Esophagus squamous epithelium (tissue), 5 donors: ENCODE data around the gene GLP2R. TPM values are rescaled to one million over a fixed set of nuclear protein-coding genes. Genes with fewer than 3 reads are reported as not detected.

ENCODE experiments used
- DNase-seq: peaks from one replicate; lab custom pipeline; 2025; lab: John Stamatoyannopoulos, UW
- H3K27ac ChIP-seq, 4 donors: fragments of 200-600 bp; sonication (generic); one replicate each; pipeline ENCODE4 v1.5.1; 2016 to 2019; ENCODE audit warnings: mild to moderate bottlenecking in 1 of 4
- H3K27me3 ChIP-seq, 4 donors: fragments of 200-600 bp; sonication (generic); 1 replicate in 3 of 4; 2 replicates in 1 of 4; pipeline versions ENCODE4 v1.5.1 to v1.6.0; 2017 to 2021; ENCODE audit warnings: antibody characterized with exemption in 1 of 4
- H3K36me3 ChIP-seq, 3 donors: fragments of 200-600 bp; sonication (generic); one replicate each; pipeline ENCODE4 v1.5.1; 2016 to 2019
- H3K4me1 ChIP-seq, 3 donors: fragments of 200-600 bp; sonication (generic); one replicate each; pipeline ENCODE4 v1.5.1; 2017 to 2019
- H3K4me3 ChIP-seq, 4 donors: fragments of 200-600 bp; sonication (generic); 1 replicate in 3 of 4; 2 replicates in 1 of 4; pipeline ENCODE4 v1.5.1; 2016 to 2019; ENCODE audit warnings: mild to moderate bottlenecking in 2 of 4, moderate library complexity in 1 of 4
- H3K9me3 ChIP-seq, 3 donors: fragments of 200-600 bp; sonication (generic); one replicate each; pipeline ENCODE4 v1.5.1; 2016 to 2019
- CTCF ChIP-seq, 6 experiments: fragments of 450-650 bp in 4 of 6; fragments of 200-600 bp in 2 of 6; sonication (generic) in 2 of 6; IDR thresholded peaks; one replicate each; pipeline ENCODE4 v1.5.1; 2016 to 2019; ENCODE audit warnings: antibody characterized with exemption in 6 of 6, mild to moderate bottlenecking in 4 of 6, moderate library complexity in 4 of 6
- POLR2A ChIP-seq, 4 donors: fragments of 450-650 bp; IDR thresholded peaks; one replicate each; pipeline ENCODE4 v1.6.1; 2017; ENCODE audit warnings: antibody characterized with exemption in 4 of 4, mild to moderate bottlenecking in 4 of 4, moderate library complexity in 3 of 4
- WGBS, 2 donors: methylation state at CpG; one replicate each; pipeline ENCODE4 v1.1.5; 2018; 5-methylcytosine and 5-hydroxymethylcytosine counted together
- intact Hi-C: fragments of 100-400 bp; cut with DNase I; formaldehyde crosslinking; loops from one replicate; pipeline ENCODE4 v1.15.0; 2022
- total RNA-seq, 4 donors: library from RNA; depleted of rRNA; stranded (reverse); fragments of >200 nt; gene quantifications; one replicate each; pipeline ENCODE4 v1.1.0, GENCODE V29; 2016
- donor health status: DM: yes; HTN: yes; CAD: no.

Gene GLP2R
- total RNA-seq, 4 donors from 2014 or later: 0.21 to 0.95 (median 0.31) TPM; not detected in 1

- Histone ChIP-seq H3K4me1 (no peaks in the 10 kb centered on the region), H3K9me3 (no peaks in the 10 kb centered on the region), H3K36me3 (no peaks in the 10 kb centered on the region), H3K4me3 (no peak overlapping the region), H3K27ac (no peak overlapping the region), H3K27me3 (no peaks in the 10 kb centered on the region)
- 41 to 67% methylated on average over 3 of the region's 3 CpGs for WGBS, 2 donors
- intact Hi-C loops: no loop called here
- TF ChIP-seq CTCF (IDR thresholded peaks at IDR 0.05) (no peak), POLR2A (IDR thresholded peaks at IDR 0.05) (no peak)
- no peak for DNase-seq
Observed at GRCh38 chr17:9893411-9894012, 67.8 kb downstream of the GLP2R start.

DNA sequence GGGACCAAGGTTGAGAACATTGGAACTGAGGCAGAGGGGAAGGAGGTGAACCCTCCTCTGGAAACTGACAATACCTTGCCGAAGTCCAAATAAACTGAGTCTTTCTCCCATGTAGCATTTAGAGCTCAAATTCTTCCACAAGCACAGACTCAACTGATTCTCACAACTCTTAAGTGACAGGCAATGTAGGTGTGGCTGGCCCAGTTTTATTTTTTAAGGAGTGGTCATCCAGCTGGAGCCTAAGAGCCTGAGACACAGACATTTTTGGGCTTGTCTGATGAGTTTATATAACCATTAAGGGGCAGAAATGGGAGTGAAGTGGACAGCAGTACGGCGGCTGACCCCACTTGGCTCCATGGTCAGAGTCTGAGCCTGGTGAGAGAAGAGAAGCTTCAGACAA is 68.5 kb downstream of the GLP2R start:
- intact Hi-C loops: no loop called here
- Histone ChIP-seq H3K4me1 (peaks cover 0 to under 1% (median under 1%) of the 10 kb centered on the region in 3 donors), H3K4me3 (no peak overlapping the region), H3K36me3 (no peaks in the 10 kb centered on the region), H3K9me3 (no peaks in the 10 kb centered on the region), H3K27ac (no peak overlapping the region), H3K27me3 (no peaks in the 10 kb centered on the region)
- TF ChIP-seq CTCF (IDR thresholded peaks at IDR 0.05) (no peak), POLR2A (IDR thresholded peaks at IDR 0.05) (no peak)
- DNase-seq: no peak
- 84 to 90% methylated on average over 3 of the region's 3 CpGs for WGBS, 2 donors

DNA sequence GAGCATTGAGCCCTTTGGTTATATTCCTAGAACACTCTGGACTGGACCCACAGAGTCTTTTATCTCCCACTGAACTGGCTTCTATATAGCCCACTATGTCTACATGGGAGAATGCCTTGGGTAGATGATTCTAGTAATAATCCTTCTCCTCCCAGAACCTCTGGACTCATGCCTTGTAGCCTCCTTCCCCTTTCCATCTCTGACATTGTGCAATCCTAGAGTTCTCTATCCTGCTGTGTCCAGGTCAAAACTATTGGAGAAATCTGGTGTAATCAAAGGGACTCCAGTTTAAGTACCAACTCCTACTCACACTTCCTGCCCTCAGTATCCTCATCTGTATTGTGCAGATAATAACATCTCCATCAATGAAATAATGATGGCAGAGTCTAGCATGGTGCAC is 70.2 kb downstream of the GLP2R start:
- Histone ChIP-seq H3K9me3 (no peaks in the 10 kb centered on the region), H3K4me3 (no peak overlapping the region), H3K4me1 (peaks cover 0 to 11% (median 11%) of the 10 kb centered on the region in 3 donors), H3K27me3 (no peaks in the 10 kb centered on the region), H3K36me3 (no peaks in the 10 kb centered on the region), H3K27ac (no peak overlapping the region)
- intact Hi-C loops: no loop called here
- TF ChIP-seq POLR2A (IDR thresholded peaks at IDR 0.05) (no peak), CTCF (IDR thresholded peaks at IDR 0.05) (no peak)
- no peak for DNase-seq

- TF ChIP-seq CTCF (IDR thresholded peaks at IDR 0.05) (no peak), POLR2A (IDR thresholded peaks at IDR 0.05) (no peak)
- 73 to 75% methylated on average over 8 to 9 of the region's 13 CpGs for WGBS, 2 donors
- H3K4me1 ChIP-seq: peaks cover 0 to 15% (median 11%) of the 10 kb centered on the region in 3 donors
Observed at GRCh38 chr17:9897372-9897968, 71.7 kb downstream of the GLP2R start.

DNA sequence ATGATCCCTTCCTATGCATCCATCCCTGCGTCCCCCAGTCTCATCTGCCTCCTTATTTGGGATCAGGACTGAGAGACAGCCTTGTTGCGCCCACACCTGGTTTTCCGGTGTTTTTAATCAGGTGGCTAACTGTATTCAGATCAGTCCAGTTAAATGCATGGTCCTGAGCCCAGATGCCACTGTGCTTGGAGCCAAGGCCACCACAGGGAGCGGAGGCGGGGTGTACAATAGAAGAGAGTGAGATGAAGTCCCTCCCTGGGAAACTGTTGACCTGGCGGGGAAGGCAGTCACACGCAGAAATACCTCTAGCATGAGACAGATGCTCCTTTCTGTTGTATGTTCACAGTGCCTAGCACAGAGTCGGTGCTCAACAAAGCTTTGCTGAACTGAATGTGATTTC is 73.1 kb downstream of the GLP2R start:
- Histone ChIP-seq H3K27me3 (no peaks in the 10 kb centered on the region), H3K4me1 (peaks cover 0 to 15% (median 11%) of the 10 kb centered on the region in 3 donors), H3K27ac (peak overlapping the region in 1 of 4 donors; percentile 34), H3K4me3 (no peak overlapping the region), H3K9me3 (no peaks in the 10 kb centered on the region), H3K36me3 (no peaks in the 10 kb centered on the region)
- 86 to 95% methylated on average over 6 to 8 of the region's 8 CpGs for WGBS, 2 donors
- intact Hi-C loops: no loop called here
- TF ChIP-seq CTCF (IDR thresholded peaks at IDR 0.05) (no peak), POLR2A (IDR thresholded peaks at IDR 0.05) (no peak)
- DNase-seq: no peak

More at GRCh38 chr17:9897372-9897968, 71.7 kb downstream of the GLP2R start:
- DNase-seq: no peak
- no peak overlapping the region for H3K4me3 ChIP-seq
- H3K9me3 ChIP-seq: no peaks in the 10 kb centered on the region
- H3K27ac ChIP-seq: no peak overlapping the region
- intact Hi-C loops: no loop called here
- no peaks in the 10 kb centered on the region for H3K27me3 ChIP-seq
- H3K36me3 ChIP-seq: no peaks in the 10 kb centered on the region
